HCT116 (cell line): Measurements from ENCODE around the gene NECTIN4. TPM values are rescaled to one million over a fixed set of nuclear protein-coding genes. Genes with fewer than 3 reads are reported as not detected.

Experiments
- ATAC-seq: fragments of 200-7000 bp; cut with Tn5 transposase; 2 replicates; pipeline ENCODE4 v1.9.1; 2020; ENCODE audit warnings: mild to moderate bottlenecking, moderate library complexity
- BruUV-seq: library from RNA; stranded (reverse); fragments of 400-500 nt; replicated peaks from 2 replicates; lab custom pipeline; 2021; lab: Mats Ljungman, UMichigan
- CTCF ChIA-PET: fragments of 300-600 bp; sonication (Branson Sonifier 250); formaldehyde crosslinking; loops from one replicate; lab custom pipeline; 2021; ENCODE audit warnings: antibody characterized with exemption; lab: Charles Lee
- POLR2A ChIA-PET: fragments of 300-600, 350-600 bp; sonication (Branson Sonifier 250); formaldehyde crosslinking; loops from one replicate; lab custom pipeline; 2021; ENCODE audit warnings: antibody characterized with exemption; lab: Charles Lee
- RAD21 ChIA-PET, 2 experiments: fragments of 300-600 bp; sonication (Branson Sonifier 250); formaldehyde crosslinking; loops; one replicate each; lab custom pipeline; 2023; ENCODE audit warnings: low total read pairs in 2 of 2; ENCODE audit not compliant: uncharacterized antibody in 2 of 2, unreplicated experiment in 2 of 2, low non-redundant PET in 1 of 2; lab: Charles Lee
- DNase-seq: peaks from one replicate; pipeline ENCODE4 v3.0.0-alpha.2; 2010; ENCODE audit warnings: low read depth, low spot score
- H2AFZ ChIP-seq: fragments of 200-600 bp; shearing (Covaris generic), sonication (generic); 2 replicates; pipeline ENCODE4 v1.6.1; 2017; ENCODE audit warnings: low read depth, mixed run types, mixed read lengths, antibody characterized with exemption, low read length; ENCODE audit not compliant: poor library complexity, severe bottlenecking
- H3K27ac ChIP-seq: 2 replicates; pipeline ENCODE4 v1.5.1; 2012; ENCODE audit warnings: low read depth, low read length
- H3K27me3 ChIP-seq: fragments of 200-600 bp; sonication (generic); 2 replicates; pipeline ENCODE4 v1.6.1; 2016; ENCODE audit warnings: mixed run types, low read length, mixed read lengths; ENCODE audit not compliant: insufficient read depth
- H3K36me3 ChIP-seq, 2 experiments: fragments of 200-500 bp in 1 of 2; fragments of 200-600 bp in 1 of 2; sonication (Bioruptor generic) in 1 of 2; sonication (generic) in 1 of 2; 2 replicates each; pipeline versions ENCODE4 v1.5.1 to v1.6.1; 2014 to 2016; ENCODE audit warnings: low read length in 2 of 2, inconsistent platforms in 1 of 2, mixed read lengths in 1 of 2, mixed run types in 1 of 2; ENCODE audit not compliant: insufficient read depth in 2 of 2, control insufficient read depth in 1 of 2
- H3K4me1 ChIP-seq, 2 experiments: fragments of 200-600 bp in 1 of 2; sonication (generic) in 1 of 2; 2 replicates each; pipeline versions ENCODE4 v1.5.1 to v1.6.1; 2012 to 2017; ENCODE audit warnings: low read length in 2 of 2, inconsistent platforms in 1 of 2, mild to moderate bottlenecking in 1 of 2, mixed read lengths in 1 of 2, mixed run types in 1 of 2, moderate library complexity in 1 of 2; ENCODE audit not compliant: insufficient read depth in 2 of 2, control insufficient read depth in 1 of 2
- H3K4me2 ChIP-seq: fragments of 200-600 bp; sonication (generic); 2 replicates; pipeline ENCODE4 v1.6.1; 2017; ENCODE audit warnings: mixed run types, low read length, mixed read lengths
- H3K4me3 ChIP-seq, 2 experiments: fragments of 200-600 bp in 1 of 2; sonication (generic) in 1 of 2; replicated peaks in 1 of 2; 2 replicates each; pipeline ENCODE4 v1.5.1; 2011 to 2016; ENCODE audit warnings: low read length in 2 of 2, control low read depth in 1 of 2, low read depth in 1 of 2, mild to moderate bottlenecking in 1 of 2, mixed read lengths in 1 of 2, mixed run types in 1 of 2
- H3K79me2 ChIP-seq: fragments of 200-600 bp; sonication (generic); 2 replicates; pipeline ENCODE4 v1.6.1; 2017; ENCODE audit warnings: mild to moderate bottlenecking, mixed run types, low read length, moderate library complexity, mixed read lengths; ENCODE audit not compliant: insufficient read depth
- H3K9ac ChIP-seq: fragments of 200-600 bp; sonication (generic); 2 replicates; pipeline ENCODE4 v1.6.1; 2016; ENCODE audit warnings: low read length, mixed read lengths
- H3K9me2 ChIP-seq: fragments of 200-600 bp; sonication (generic), shearing (Covaris generic); 2 replicates; pipeline ENCODE4 v1.6.1; 2017; ENCODE audit warnings: mixed run types, mild to moderate bottlenecking, moderate library complexity; ENCODE audit not compliant: insufficient read depth
- H3K9me3 ChIP-seq, 2 experiments: fragments of 200-500 bp in 1 of 2; fragments of 200-600 bp in 1 of 2; sonication (Bioruptor generic) in 1 of 2; sonication (generic) in 1 of 2; 2 replicates each; pipeline ENCODE4 v1.6.1; 2014 to 2017; ENCODE audit warnings: low read length in 2 of 2, mixed read lengths in 2 of 2, inconsistent platforms in 1 of 2, low read depth in 1 of 2, mild to moderate bottlenecking in 1 of 2, mixed run types in 1 of 2, moderate library complexity in 1 of 2; ENCODE audit not compliant: control insufficient read depth in 1 of 2, insufficient read depth in 1 of 2
- H4K20me1 ChIP-seq: fragments of 200-600 bp; sonication (generic), shearing (Covaris generic); 2 replicates; pipeline ENCODE4 v1.6.1; 2017; ENCODE audit warnings: mixed run types, mild to moderate bottlenecking, moderate library complexity; ENCODE audit not compliant: insufficient read depth
- MAX ChIP-seq: IDR thresholded peaks from 2 replicates; pipeline ENCODE4 v1.6.1; 2012
- ZBTB33 ChIP-seq: IDR thresholded peaks from 2 replicates; pipeline ENCODE4 v1.6.1; 2011; ENCODE audit warnings: mild to moderate bottlenecking, low read length, moderate library complexity; ENCODE audit not compliant: insufficient replicate concordance; ENCODE audit errors: extremely low read depth
- intact Hi-C: fragments of 100-400 bp; cut with micrococcal nuclease; formaldehyde crosslinking; loops from 2 replicates; pipeline ENCODE4 v1.10.0; 2022
- total RNA-seq: library from RNA; stranded (reverse); gene quantifications from one replicate; pipeline ENCODE4 v1.2.1, GENCODE V29; 2021; ENCODE audit not compliant: unreplicated experiment

The NECTIN4 gene
- total RNA-seq, 1 experiment from 2014 or later: 3.3 TPM

- intact Hi-C loops: no loop called here
- H3K4me2 ChIP-seq: no peak overlapping the region
- BruUV-seq: no TSS peak
These were observed 18.6 kb downstream of the NECTIN4 start for GRCh38 chr1:161070761-161071160.

More at GRCh38 chr1:161070761-161071160, 18.6 kb downstream of the NECTIN4 start:
- Histone ChIP-seq H3K27me3 (no peaks in the 10 kb centered on the region), H4K20me1 (no peaks in the 10 kb centered on the region), H3K9ac (no peak overlapping the region), H3K9me2 (no peaks in the 10 kb centered on the region), H3K36me3 (no peaks in the 10 kb centered on the region), H2AFZ (no peak overlapping the region), H3K27ac (no peak overlapping the region), H3K4me1 (peaks cover 0 to 37% of the 10 kb centered on the region in 2 experiments; a peak in 2 of 4 replicates), H3K9me3 (no peaks in the 10 kb centered on the region), H3K79me2 (no peaks in the 10 kb centered on the region), H3K4me3 (no peak overlapping the region)
- DNase-seq (no peak), ATAC-seq (no peak)
- ChIA-PET RAD21 (no interaction called here), CTCF (interaction anchor here (1.0 to 3.1 kb wide), 3 partner anchors 25 to 69 kb away, joined by 3 to 25 read pairs (median 11); partner anchors contain the start of genes KLHDC9 and USF1), POLR2A (no interaction called here)
- no peak for TF ChIP-seq ZBTB33
- no peak for TF ChIP-seq MAX
